ENCODE data around the gene SLC37A1.
"Not testable (repeated sequence)": the region's sequence is repeated elsewhere in the genome, so short reads cannot be mapped to it uniquely, and the experiment has no call there.

Gene SLC37A1

GRCh38 chr21:42597487-42598158 is 84.0 kb downstream of the SLC37A1 start:
- DNase-seq, result no peak

- DNase-seq, result no peak
These were observed 84.6 kb downstream of the SLC37A1 start for GRCh38 chr21:42598159-42598735.

- no peak for DNase-seq
These were observed 85.8 kb downstream of the SLC37A1 start for GRCh38 chr21:42599486-42599885.

GRCh38 chr21:42599962-42600361 is 86.3 kb downstream of the SLC37A1 start:
- no peak for DNase-seq

GRCh38 chr21:42601656-42602055 is 88.0 kb downstream of the SLC37A1 start:
- no peak for DNase-seq

- DNase-seq, result no peak
These were observed 93.5 kb downstream of the SLC37A1 start for GRCh38 chr21:42607102-42607501.

- DNase-seq, result no peak
These were observed 94.0 kb downstream of the SLC37A1 start for GRCh38 chr21:42607525-42608102.

- DNase-seq, result no peak
These were observed 94.8 kb downstream of the SLC37A1 start for GRCh38 chr21:42608446-42608845.

GRCh38 chr21:42609811-42610210 is 96.2 kb downstream of the SLC37A1 start:
- no peak for DNase-seq

GRCh38 chr21:42611852-42612251 is 98.2 kb downstream of the SLC37A1 start:
- DNase-seq, result no peak

GRCh38 chr21:42612390-42612789 is 98.7 kb downstream of the SLC37A1 start:
- DNase-seq, result no peak

GRCh38 chr21:42613756-42614155 is 100.1 kb downstream of the SLC37A1 start:
- DNase-seq, result no peak

GRCh38 chr21:42614396-42614795 is 100.7 kb downstream of the SLC37A1 start:
- no peak for DNase-seq

- DNase-seq, result no peak
These were observed 101.2 kb downstream of the SLC37A1 start for GRCh38 chr21:42614811-42615351.

- DNase-seq, result not testable (repeated sequence)
These were observed 101.7 kb downstream of the SLC37A1 start for GRCh38 chr21:42615377-42615776.

- no peak for DNase-seq
These were observed 102.3 kb downstream of the SLC37A1 start for GRCh38 chr21:42615924-42616323.

GRCh38 chr21:42616446-42616845 is 102.8 kb downstream of the SLC37A1 start:
- no peak for DNase-seq

GRCh38 chr21:42616941-42617340 is 103.3 kb downstream of the SLC37A1 start:
- no peak for DNase-seq

GRCh38 chr21:42617486-42617885 is 103.8 kb downstream of the SLC37A1 start:
- DNase-seq, result no peak

GRCh38 chr21:42618707-42619102 is 105.1 kb downstream of the SLC37A1 start:
- DNase-seq, result peak; percentile 6

GRCh38 chr21:42619166-42619565 is 105.5 kb downstream of the SLC37A1 start:
- no peak for DNase-seq

- no peak for DNase-seq
These were observed 106.2 kb downstream of the SLC37A1 start for GRCh38 chr21:42619841-42620240.

- DNase-seq, result peak; percentile 64
These were observed 107.6 kb downstream of the SLC37A1 start for GRCh38 chr21:42621166-42621818.

GRCh38 chr21:42621819-42622177 is 108.1 kb downstream of the SLC37A1 start:
- DNase-seq, result peak; percentile 99

Data from DMS79 treated with DMSO at 0.1 percent for 48 hours (cell line).